Stimulated activated CD8-positive, alpha-beta memory T cell treated with anti-CD3 and anti-CD28 coated beads, Interleukin-12 subunit alpha, Interleukin-12 subunit beta, amount 100 ng/mL, for 4 hours (primary cell): Measurements from ENCODE around the gene SLC35B1.
"Not testable (repeated sequence)": the region's sequence is repeated elsewhere in the genome, so short reads cannot be mapped to it uniquely, and the experiment has no call there.

ENCODE experiments used
- DNase-seq: peaks from one replicate; pipeline ENCODE4 v3.0.0-alpha.2; 2020; ENCODE audit warnings: low read depth

The SLC35B1 gene

DNA sequence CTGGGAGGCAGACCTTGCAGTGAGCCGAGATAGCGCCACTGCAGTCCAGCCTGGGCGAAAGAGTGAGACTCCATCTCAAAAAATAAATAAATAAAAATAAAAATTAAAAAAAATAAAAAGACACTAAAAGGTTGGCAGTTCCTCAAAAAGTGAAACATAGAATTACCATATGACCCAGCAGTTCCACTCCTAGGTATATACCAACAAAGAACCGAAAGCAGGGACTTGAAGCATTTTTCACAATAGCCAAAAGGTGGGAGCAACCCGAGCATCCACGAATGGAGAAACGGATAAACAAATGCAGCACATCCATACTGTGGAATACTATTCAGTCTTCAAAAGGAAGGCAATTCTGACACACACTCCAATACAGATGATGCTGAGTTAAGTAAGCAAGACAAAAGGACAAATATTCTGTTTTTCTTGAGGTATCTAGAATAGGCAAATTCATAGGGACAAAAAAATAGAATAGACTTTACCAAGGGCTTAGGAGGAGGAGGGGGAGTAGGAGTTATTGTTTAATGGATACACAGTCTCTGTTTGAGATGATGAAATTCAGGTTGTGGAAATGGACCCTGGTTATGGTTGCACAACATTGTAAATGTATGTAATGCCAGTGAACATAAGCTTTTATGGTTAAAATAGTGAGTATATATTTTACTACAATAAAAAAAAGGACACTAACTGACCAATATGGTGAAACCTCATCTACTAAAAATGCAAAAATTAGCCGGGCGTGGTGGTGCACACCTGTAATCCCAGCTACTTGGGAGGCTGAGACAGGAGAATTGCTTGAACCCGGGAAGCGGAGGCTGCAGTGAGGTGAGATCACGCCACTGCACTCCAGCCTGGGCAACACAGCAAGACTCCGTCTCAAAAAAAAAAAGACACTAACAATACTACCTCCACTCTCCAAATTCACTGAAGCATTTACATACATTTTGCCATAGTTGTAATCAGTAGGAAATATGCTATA is 27.0 kb upstream of the SLC35B1 start:
- no peak for DNase-seq

GRCh38 chr17:49731435-49731831 is 23.7 kb upstream of the SLC35B1 start:
- DNase-seq = no peak

DNA sequence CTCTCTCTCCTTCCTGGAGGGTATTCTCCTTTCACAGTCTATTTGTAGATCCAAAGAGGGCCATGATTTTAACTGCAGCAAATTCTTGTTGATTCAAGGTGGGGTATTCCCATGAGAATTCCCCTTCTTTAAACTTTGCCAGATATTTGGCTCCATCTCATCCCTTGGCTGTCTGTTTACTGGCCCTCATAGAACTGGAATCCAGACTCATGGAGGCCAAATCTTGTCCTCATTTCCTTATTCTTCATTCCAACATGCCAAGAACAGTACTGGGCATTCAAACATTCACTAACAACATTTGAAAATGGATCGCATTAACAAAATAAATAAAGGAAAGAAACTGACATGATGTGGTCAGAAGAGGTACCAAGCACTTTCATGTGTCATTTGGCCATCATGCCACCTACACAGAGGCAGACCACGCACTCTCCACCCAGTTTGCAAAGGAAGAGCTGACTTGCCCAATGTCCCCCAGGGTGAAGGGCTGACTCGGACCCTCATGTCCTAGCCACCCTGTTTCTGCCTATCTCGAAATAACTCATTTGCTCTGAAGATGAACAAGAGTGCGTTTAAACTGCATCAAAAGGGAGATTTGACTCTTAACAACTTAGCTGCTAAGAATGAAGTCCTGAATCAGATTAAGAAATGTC is 23.1 kb upstream of the SLC35B1 start:
- DNase-seq = no peak

DNA sequence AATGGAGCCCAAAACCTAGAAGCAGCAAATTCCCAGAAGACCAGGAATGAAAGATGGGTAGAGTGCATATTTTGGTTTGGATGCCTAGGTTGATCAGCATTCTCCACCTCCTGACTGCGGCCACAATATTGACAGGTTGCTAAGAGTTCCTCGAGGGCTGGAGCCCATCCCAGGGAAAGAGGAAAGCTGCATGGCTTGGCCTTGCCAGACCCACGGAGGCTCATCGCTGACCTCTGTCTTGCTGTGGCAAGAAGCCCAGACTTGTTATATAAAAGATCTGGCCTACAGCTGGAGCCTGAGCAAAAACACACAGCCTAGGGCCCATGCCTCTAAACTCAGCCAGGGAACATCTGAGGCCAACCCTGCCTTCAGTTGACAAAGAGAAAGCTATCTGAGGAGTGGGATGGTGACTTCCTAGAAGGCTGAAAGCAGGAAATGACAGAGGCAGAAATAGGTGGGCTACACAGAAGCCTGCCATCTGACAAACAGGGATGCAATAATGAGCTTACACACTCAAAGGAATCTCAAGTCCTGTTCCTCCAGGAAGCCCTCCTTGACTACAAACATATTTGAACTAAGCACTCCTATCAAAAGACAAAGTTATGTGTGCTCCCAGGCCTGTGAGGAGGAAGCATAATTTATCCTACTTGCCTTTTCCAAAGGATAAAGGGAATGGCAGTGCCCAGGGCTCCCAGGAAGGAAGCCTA is 22.5 kb upstream of the SLC35B1 start:
- DNase-seq = no peak

GRCh38 chr17:49729069-49729468 is 21.3 kb upstream of the SLC35B1 start:
- no peak for DNase-seq

DNA sequence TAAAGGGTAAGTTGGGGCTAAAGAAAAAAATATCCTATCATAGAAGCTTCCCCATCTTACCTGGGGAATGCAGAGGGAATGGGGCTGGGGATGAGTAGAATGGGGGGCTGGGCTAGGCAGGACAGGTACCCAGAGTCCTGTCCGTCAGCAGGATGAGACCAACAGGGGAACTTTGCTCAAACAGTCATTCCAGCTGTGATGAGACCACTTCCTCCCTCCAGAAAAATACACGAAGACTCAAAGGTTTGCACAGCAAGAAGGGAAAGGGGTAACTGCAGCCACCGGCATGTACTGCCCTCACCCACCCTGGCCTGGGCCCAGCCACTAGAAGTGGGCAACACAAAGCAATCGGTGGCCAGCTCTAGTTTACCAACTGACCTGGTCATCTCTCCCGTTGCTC is 20.7 kb upstream of the SLC35B1 start:
- DNase-seq = no peak

DNA sequence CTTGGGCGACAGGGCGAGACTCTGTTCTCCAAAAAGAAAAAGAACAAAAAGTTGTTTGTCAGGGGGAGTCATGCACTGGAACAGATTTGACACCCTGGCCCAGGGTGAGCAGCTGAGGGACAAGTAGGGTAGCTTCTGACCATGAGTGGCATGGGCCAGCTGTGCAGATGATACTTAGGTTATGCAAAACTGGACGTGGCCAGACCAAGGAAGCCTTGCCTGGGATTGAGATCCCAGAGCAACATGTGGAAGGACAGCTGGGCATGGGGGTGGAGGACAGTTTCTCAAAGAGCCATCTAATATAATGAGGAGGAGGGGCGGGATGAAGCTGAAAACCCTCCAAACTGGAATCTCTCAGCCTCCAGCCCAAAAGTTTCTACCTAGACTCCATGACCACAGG is 19.6 kb upstream of the SLC35B1 start:
- no peak for DNase-seq

GRCh38 chr17:49725452-49726130 is 17.8 kb upstream of the SLC35B1 start:
- DNase-seq = no peak

GRCh38 chr17:49724552-49724951 is 16.8 kb upstream of the SLC35B1 start:
- DNase-seq = not testable (repeated sequence)

- no peak for DNase-seq
Observed at GRCh38 chr17:49723423-49723822, 15.7 kb upstream of the SLC35B1 start.

DNA sequence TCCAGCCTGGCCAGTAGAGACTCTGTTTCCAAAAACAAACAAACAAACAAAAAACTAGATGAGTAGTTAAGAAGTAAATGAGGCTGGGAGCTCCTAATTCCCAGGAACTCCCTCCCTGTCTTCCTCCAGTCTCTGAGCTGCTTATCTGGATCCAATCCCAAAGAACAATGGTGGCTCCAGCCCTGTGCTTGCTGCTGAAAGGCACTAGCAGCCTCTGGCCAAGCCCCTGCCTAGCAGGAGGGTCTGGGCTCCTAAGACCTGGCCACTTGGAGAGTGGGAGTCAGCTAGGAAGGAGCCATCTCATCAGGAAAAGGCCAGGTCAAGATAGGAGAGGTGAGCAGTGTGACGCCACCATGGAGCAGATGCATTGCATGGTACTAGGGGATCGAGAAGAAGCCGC is 14.3 kb upstream of the SLC35B1 start:
- DNase-seq = no peak

DNA sequence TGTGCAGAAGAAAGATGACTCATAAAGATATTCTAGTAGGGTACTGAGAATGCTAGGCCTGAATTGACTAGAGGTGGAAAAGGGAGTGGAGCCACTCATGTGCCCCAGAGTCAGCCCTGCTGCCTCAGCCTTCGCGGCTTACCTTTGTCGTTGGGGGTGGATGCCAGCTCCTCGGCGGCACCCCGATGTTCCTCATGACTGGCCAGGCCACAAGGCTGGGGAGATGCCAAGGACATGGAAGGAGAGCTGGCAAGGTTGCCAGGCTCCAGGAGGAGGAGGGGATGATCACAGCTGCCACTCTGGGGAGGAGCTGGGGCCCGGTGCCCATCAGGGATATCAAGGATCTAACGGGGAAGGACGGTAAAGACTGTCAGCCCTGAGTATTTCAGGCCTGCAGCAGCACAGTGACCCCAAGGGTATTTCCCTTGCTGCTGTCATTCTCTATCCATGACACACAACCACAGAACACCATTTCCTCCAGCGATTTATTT is 9.7 kb upstream of the SLC35B1 start:
- no peak for DNase-seq

- DNase-seq = no peak
Observed at GRCh38 chr17:49716668-49717364, 9.1 kb upstream of the SLC35B1 start.

DNA sequence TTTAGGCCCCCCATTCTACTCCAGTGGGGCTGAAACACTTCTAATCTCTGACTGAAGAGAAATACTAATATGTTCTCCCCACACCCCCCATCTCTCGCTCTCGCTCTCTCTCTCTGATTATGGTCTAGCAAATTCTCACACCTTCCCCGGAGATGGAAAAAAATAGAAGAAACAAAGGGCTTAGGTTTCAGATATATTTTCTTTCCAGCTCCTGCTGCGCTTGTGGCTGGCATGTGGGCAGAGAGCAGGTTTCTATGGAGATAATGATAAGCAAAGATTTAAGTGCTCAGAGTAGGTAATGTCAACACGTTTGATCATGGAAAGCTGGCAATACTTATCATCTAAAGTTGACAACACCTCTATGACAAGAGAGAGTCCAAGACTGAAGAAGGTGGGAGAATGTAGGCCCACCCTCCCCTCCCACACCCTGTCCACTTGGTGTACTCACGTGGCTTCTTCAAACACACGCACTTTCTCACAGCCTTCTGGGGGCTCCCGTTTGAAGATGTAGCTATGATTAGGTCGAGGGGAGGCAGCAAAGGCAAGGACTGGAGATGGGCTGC is 8.0 kb upstream of the SLC35B1 start:
- DNase-seq = no peak

- DNase-seq = no peak
Observed at GRCh38 chr17:49715216-49715615, 7.5 kb upstream of the SLC35B1 start.

GRCh38 chr17:49708515-49709183 is 885 bp upstream of the SLC35B1 start:
- DNase-seq = no peak

GRCh38 chr17:49707246-49707607 is 537 bp downstream of the SLC35B1 start:
- DNase-seq = no peak

DNA sequence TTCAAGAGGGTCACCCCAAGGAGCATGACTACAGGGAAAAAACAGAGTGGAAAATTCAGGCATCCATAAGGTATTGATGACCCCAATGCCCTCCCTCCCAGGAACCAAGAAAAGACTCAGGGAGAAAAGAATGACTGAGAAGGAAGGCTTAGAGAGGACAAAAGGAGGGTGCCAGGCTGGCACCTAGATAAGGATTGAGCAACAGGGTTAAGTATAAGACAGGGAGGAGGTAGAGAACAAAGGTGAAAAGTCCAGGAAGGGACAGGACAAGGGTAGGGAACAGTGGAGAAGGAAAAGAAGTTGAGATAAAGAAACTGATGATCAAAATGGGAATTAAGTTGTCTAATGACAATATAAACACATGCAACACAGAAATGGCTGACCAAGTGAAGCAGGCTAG is 2.5 kb downstream of the SLC35B1 start:
- no peak for DNase-seq

- DNase-seq = no peak
Observed at GRCh38 chr17:49703557-49704277, 4.0 kb downstream of the SLC35B1 start.

DNA sequence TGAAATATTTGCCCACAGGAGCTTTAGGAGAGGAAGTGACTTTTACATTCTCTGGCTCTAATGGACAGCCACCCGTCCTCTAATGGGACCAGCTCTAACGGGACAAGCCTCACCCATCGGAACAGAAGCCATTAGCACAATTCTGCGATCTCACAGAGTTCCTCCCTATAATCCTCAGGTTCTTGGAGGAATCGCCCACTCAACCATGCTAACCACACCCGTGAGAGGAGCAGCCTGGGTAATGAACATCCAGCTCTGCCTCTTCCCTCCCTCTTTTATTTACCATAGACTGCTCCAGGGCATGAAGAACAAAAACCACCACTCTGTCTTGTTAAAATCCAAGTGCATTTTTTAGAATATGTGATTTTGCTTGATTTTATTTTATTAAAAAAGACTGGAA is 6.8 kb downstream of the SLC35B1 start:
- no peak for DNase-seq
